ENCODE results near the gene ADAMTS18.

DNA sequence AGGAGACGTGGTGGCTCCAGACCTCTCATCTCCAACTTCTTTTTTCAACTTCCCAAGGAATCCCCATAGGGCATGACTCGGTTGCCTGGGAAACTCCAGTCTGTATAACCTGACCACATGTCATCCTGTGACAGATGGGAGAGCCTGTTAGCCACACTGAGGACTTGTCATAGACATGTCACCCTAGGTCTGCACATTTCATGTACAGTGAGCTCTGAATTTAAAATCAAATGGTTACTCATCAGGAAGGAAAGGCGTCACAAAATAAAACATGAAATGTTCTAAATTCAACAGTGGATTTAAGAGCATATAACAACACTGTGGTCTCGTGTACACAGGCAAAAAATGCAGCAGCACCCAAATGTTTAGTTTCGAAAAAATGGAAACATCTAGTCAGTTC is 22.2 kb upstream of the ADAMTS18 start:
- TF ChIP-seq, protein P1, sequence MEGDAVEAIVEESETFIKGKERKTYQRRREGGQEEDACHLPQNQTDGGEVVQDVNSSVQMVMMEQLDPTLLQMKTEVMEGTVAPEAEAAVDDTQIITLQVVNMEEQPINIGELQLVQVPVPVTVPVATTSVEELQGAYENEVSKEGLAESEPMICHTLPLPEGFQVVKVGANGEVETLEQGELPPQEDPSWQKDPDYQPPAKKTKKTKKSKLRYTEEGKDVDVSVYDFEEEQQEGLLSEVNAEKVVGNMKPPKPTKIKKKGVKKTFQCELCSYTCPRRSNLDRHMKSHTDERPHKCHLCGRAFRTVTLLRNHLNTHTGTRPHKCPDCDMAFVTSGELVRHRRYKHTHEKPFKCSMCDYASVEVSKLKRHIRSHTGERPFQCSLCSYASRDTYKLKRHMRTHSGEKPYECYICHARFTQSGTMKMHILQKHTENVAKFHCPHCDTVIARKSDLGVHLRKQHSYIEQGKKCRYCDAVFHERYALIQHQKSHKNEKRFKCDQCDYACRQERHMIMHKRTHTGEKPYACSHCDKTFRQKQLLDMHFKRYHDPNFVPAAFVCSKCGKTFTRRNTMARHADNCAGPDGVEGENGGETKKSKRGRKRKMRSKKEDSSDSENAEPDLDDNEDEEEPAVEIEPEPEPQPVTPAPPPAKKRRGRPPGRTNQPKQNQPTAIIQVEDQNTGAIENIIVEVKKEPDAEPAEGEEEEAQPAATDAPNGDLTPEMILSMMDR (IDR thresholded peaks at IDR 0.05; ENCODE audit: insufficient read depth, low read depth, low read length): no peak
- no peak for TF ChIP-seq EZH2 (IDR thresholded peaks at IDR 0.05; ENCODE audit: insufficient read depth, low read length)
